Small intestine (tissue), 7 donors: ENCODE measurements around the gene TMEM125. TPM values are rescaled to one million over a fixed set of nuclear protein-coding genes. Genes with fewer than 3 reads are reported as not detected.

Experiments
- DNase-seq, 2 donors: peaks; one replicate each; pipeline versions ENCODE4 v3.0.0 to v3.0.0-alpha.2; 2013
- FAIRE-seq: peaks from 2 replicates; lab custom pipeline; 2012; peaks lifted over from hg19 to GRCh38; lab: Jason Lieb, UNC
- H3K27ac ChIP-seq, 3 donors: one replicate each; pipeline ENCODE4 v1.5.1; 2013; ENCODE audit warnings: low read length in 2 of 3, mild to moderate bottlenecking in 2 of 3, control low read depth in 1 of 3, inconsistent platforms in 1 of 3, low read depth in 1 of 3, moderate library complexity in 1 of 3
- H3K27me3 ChIP-seq, 3 donors: one replicate each; pipeline ENCODE4 v1.6.1; 2013; ENCODE audit warnings: low read length in 3 of 3, inconsistent platforms in 1 of 3; ENCODE audit not compliant: control insufficient read depth in 3 of 3, insufficient read depth in 3 of 3
- H3K36me3 ChIP-seq, 3 donors: one replicate each; pipeline ENCODE4 v1.6.1; 2013; ENCODE audit warnings: low read length in 3 of 3, inconsistent platforms in 1 of 3, low read depth in 1 of 3, mild to moderate bottlenecking in 1 of 3, moderate library complexity in 1 of 3; ENCODE audit not compliant: control insufficient read depth in 3 of 3, insufficient read depth in 2 of 3
- H3K4me1 ChIP-seq, 3 donors: one replicate each; pipeline ENCODE4 v1.6.1; 2013; ENCODE audit warnings: low read length in 2 of 3, inconsistent platforms in 1 of 3, low read depth in 1 of 3, mild to moderate bottlenecking in 1 of 3, moderate library complexity in 1 of 3; ENCODE audit not compliant: control insufficient read depth in 3 of 3, insufficient read depth in 2 of 3
- H3K4me3 ChIP-seq, 3 donors: one replicate each; pipeline ENCODE4 v1.5.1; 2013; ENCODE audit warnings: low read length in 3 of 3, control low read depth in 1 of 3, inconsistent platforms in 1 of 3, low read depth in 1 of 3, mild to moderate bottlenecking in 1 of 3, moderate library complexity in 1 of 3
- H3K9me3 ChIP-seq, 2 donors: one replicate each; pipeline ENCODE4 v1.6.1; 2013; ENCODE audit warnings: low read depth in 1 of 2, low read length in 1 of 2; ENCODE audit not compliant: control insufficient read depth in 2 of 2, insufficient read depth in 1 of 2
- WGBS, 3 donors: extraction: QIAGEN DNeasy Blood & Tissue Kit; methylation state at CpG; one replicate each; pipeline ENCODE4 v1.1.7; 2013; 5-methylcytosine and 5-hydroxymethylcytosine counted together
- polyA plus RNA-seq, 4 donors: library from polyadenylated mRNA; stranded (reverse) in 3 of 4; unstranded in 1 of 4; fragments of 200-250 nt in 3 of 4; fragments of 120-200 nt in 1 of 4; gene quantifications; one replicate each; pipeline versions ENCODE4 v1.2.1 to v1.2.3, GENCODE V29; 2013
- donor health status: healthy with polysubstance abuse.
- donor health status: control.
- donor health status: control.
- donor health status: Bipolar disorder and iron deficiency.
- donor health status: healthy.

Gene TMEM125
- polyA plus RNA-seq, 4 donors: 38.3 to 94.3 (median 68.5) TPM

- DNase-seq (peak; percentile 30 to 62), FAIRE-seq (no peak)
- Histone ChIP-seq H3K27ac (peak overlapping the region in 1 of 3 donors; percentile 42), H3K27me3 (no peaks in the 10 kb centered on the region), H3K9me3 (no peaks in the 10 kb centered on the region), H3K4me3 (no peak overlapping the region), H3K4me1 (peaks cover 0 to 28% (median 2%) of the 10 kb centered on the region in 3 donors), H3K36me3 (no peaks in the 10 kb centered on the region)
- 53 to 70% (median 63%) methylated on average over 12 of the region's 12 CpGs for WGBS, 3 donors
These were observed 19.3 kb downstream of the TMEM125 start for GRCh38 chr1:43288785-43289706.

GRCh38 chr1:43292216-43292615, 22.4 kb downstream of the TMEM125 start:
- FAIRE-seq: no peak
- H3K27me3 ChIP-seq: no peaks in the 10 kb centered on the region
- no peaks in the 10 kb centered on the region for H3K36me3 ChIP-seq
- no peaks in the 10 kb centered on the region for H3K9me3 ChIP-seq
- no peak for DNase-seq
- 68 to 78% (median 75%) methylated on average over 7 of the region's 7 CpGs for WGBS, 3 donors
- H3K4me1 ChIP-seq: peaks cover 0 to 16% (median 0%) of the 10 kb centered on the region in 3 donors
- no peak overlapping the region for H3K4me3 ChIP-seq
- H3K27ac ChIP-seq: no peak overlapping the region

GRCh38 chr1:43292679-43293078, 22.9 kb downstream of the TMEM125 start:
- Histone ChIP-seq H3K27me3 (no peaks in the 10 kb centered on the region), H3K9me3 (no peaks in the 10 kb centered on the region), H3K36me3 (no peaks in the 10 kb centered on the region), H3K4me1 (peaks cover 0 to 16% (median 0%) of the 10 kb centered on the region in 3 donors), H3K27ac (no peak overlapping the region), H3K4me3 (no peak overlapping the region)
- FAIRE-seq (no peak), DNase-seq (no peak)
- 82 to 84% (median 82%) methylated on average over 5 of the region's 5 CpGs for WGBS, 3 donors

- H3K4me3 ChIP-seq: no peak overlapping the region
- no peak for FAIRE-seq
- no peak overlapping the region for H3K27ac ChIP-seq
- DNase-seq: no peak
- 81 to 85% (median 81%) methylated on average over 2 of the region's 2 CpGs for WGBS, 3 donors
- no peaks in the 10 kb centered on the region for H3K36me3 ChIP-seq
- H3K9me3 ChIP-seq: no peaks in the 10 kb centered on the region
- peaks cover 0 to 15% (median 0%) of the 10 kb centered on the region in 3 donors for H3K4me1 ChIP-seq
- no peaks in the 10 kb centered on the region for H3K27me3 ChIP-seq
These were observed 23.4 kb downstream of the TMEM125 start for GRCh38 chr1:43293176-43293575.

- no peak for FAIRE-seq
These were observed 24.3 kb downstream of the TMEM125 start for GRCh38 chr1:43293896-43294760.

GRCh38 chr1:43294761-43295160, 25.0 kb downstream of the TMEM125 start:
- Histone ChIP-seq H3K36me3 (no peaks in the 10 kb centered on the region), H3K27me3 (no peaks in the 10 kb centered on the region), H3K27ac (peak overlapping the region in 1 of 3 donors; percentile 18), H3K4me3 (no peak overlapping the region), H3K4me1 (peaks cover 0 to 5% (median 0%) of the 10 kb centered on the region in 3 donors), H3K9me3 (no peaks in the 10 kb centered on the region)
- WGBS, 3 donors: 87 to 93% (median 87%) methylated on average over 8 of the region's 8 CpGs
- no peak for DNase-seq
- no peak for FAIRE-seq

More at GRCh38 chr1:43293896-43294760, 24.3 kb downstream of the TMEM125 start:
- H3K4me1 ChIP-seq: peaks cover 0 to 7% (median 0%) of the 10 kb centered on the region in 3 donors
- no peaks in the 10 kb centered on the region for H3K27me3 ChIP-seq
- no peaks in the 10 kb centered on the region for H3K36me3 ChIP-seq
- H3K9me3 ChIP-seq: no peaks in the 10 kb centered on the region
- no peak overlapping the region for H3K4me3 ChIP-seq
- WGBS, 3 donors: 53 to 69% (median 63%) methylated on average over 7 of the region's 7 CpGs
- DNase-seq: peak in 1 of 2 donors; percentile 86
- peak overlapping the region in 2 of 3 donors; percentile 1 to 33 for H3K27ac ChIP-seq

GRCh38 chr1:43296207-43296606, 26.4 kb downstream of the TMEM125 start:
- DNase-seq (no peak), FAIRE-seq (no peak)
- 70 to 91% (median 82%) methylated on average over 1 of the region's 1 CpG for WGBS, 3 donors
- no peak overlapping the region for H3K27ac ChIP-seq
- H3K36me3 ChIP-seq: no peaks in the 10 kb centered on the region
- H3K4me1 ChIP-seq: peaks cover 0 to 5% (median 0%) of the 10 kb centered on the region in 3 donors
- no peaks in the 10 kb centered on the region for H3K27me3 ChIP-seq
- no peak overlapping the region for H3K4me3 ChIP-seq
- no peaks in the 10 kb centered on the region for H3K9me3 ChIP-seq

GRCh38 chr1:43298055-43298454, 28.3 kb downstream of the TMEM125 start:
- no peak overlapping the region for H3K4me3 ChIP-seq
- no peak overlapping the region for H3K27ac ChIP-seq
- H3K36me3 ChIP-seq: no peaks in the 10 kb centered on the region
- DNase-seq: no peak
- H3K9me3 ChIP-seq: no peaks in the 10 kb centered on the region
- H3K4me1 ChIP-seq: peaks cover 0 to 13% (median 0%) of the 10 kb centered on the region in 3 donors
- FAIRE-seq: no peak
- no peaks in the 10 kb centered on the region for H3K27me3 ChIP-seq
- WGBS, 3 donors: 72 to 90% (median 78%) methylated on average over 1 of the region's 1 CpG
